Mucosa of descending colon (tissue), 3 donors: ENCODE data around the gene PXMP2. TPM values are rescaled to one million over a fixed set of nuclear protein-coding genes. Genes with fewer than 3 reads are reported as not detected.

Experiments used
- ATAC-seq: fragments of 200-7000 bp; cut with Tn5 transposase; one replicate; pipeline ENCODE4 v1.9.1; 2020; ENCODE audit warnings: mild to moderate bottlenecking, moderate library complexity
- DNase-seq, 3 donors: peaks; one replicate each; pipeline ENCODE4 v3.0.0-alpha.2; 2020
- H3K36me3 ChIP-seq: fragments of 200-600 bp; one replicate; pipeline ENCODE4 v1.8.0; 2021; ENCODE audit warnings: low read depth, mild to moderate bottlenecking
- H3K4me1 ChIP-seq: fragments of 200-600 bp; one replicate; pipeline ENCODE4 v1.8.0; 2021; ENCODE audit warnings: low read depth, mild to moderate bottlenecking
- H3K4me3 ChIP-seq: fragments of 200-600 bp; one replicate; pipeline ENCODE4 v1.8.0; 2021; ENCODE audit warnings: mild to moderate bottlenecking
- H3K9me3 ChIP-seq: fragments of 200-600 bp; one replicate; pipeline ENCODE4 v1.8.0; 2021; ENCODE audit warnings: mild to moderate bottlenecking
- CTCF ChIP-seq: fragments of 200-600 bp; IDR thresholded peaks from one replicate; pipeline ENCODE4 v1.8.0; 2022; ENCODE audit warnings: antibody characterized with exemption, mild to moderate bottlenecking
- intact Hi-C, 2 donors: fragments of 100-400 bp; cut with DNase I in 1 of 2; cut with micrococcal nuclease in 1 of 2; formaldehyde crosslinking; loops; one replicate each; pipeline versions ENCODE4 v1.11.0 to v1.11.1; 2022; cut with DNase I, micrococcal nuclease
- total RNA-seq, 3 donors: library from RNA; stranded (reverse); fragmentation: NEBNext Ultra II Directional in 2 of 3; extraction: Animal tissue kit (Norgen Biotek cat#: 25700) in 2 of 3; gene quantifications; one replicate each; pipeline versions ENCODE4 v1.2.1 to v1.2.4, GENCODE V29; 2021 to 2023
- donor health status: DM: no; HTN: no; CAD: no; lungs with moderate emphysema.
- donor health status: DM: no; HTN: no; CAD: no.
- donor health status: DM: no; HTN: yes; CAD: no.

PXMP2 gene
- total RNA-seq, 3 donors from 2014 or later, result 52.1 to 141 (median 66.3) TPM

DNA sequence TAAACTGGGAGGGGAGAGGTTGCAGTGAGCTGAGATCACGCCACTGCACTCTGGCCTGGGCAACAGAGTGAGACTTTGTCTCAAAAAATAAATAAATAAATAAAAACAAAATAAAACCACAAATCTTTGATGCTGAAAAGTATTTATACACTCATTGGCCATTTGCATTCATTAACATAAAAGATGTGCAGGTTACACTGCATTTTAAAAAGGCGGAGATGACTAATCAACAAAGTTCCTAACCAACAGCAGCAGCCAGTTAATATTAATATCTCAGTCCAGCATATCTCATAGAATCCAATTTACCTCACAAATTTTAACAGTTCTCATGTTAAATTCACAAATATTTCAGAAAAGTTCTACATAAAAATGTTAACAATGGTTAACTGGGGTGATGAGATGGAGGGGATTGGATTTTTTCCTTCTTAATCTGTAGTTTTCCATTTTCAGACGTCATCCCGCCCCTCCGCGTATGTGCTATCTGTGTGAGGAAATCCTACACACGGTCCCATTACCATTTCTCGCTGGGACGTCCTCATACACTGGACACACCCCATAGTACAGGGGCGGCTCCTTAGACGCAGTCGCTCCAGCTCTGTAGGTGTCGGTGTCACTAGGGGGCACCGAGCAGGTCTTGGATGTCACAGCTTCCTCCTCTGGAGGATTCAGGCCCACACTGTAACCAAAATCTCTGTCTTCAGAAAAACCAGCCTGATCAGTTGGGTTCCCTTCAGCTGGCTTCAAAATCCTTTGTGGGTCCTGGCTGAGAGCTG lies 67.0 kb downstream of the PXMP2 start:
- intact Hi-C loops, result no loop called here
- TF ChIP-seq CTCF, result no peak
- Histone ChIP-seq H3K4me1 (no peaks in the 10 kb centered on the region), H3K36me3 (peaks cover 5% of the 10 kb centered on the region), H3K4me3 (no peak overlapping the region), H3K9me3 (no peaks in the 10 kb centered on the region)
- ATAC-seq (no peak), DNase-seq (no peak)

Other genes with a start within 250 kb of the PXMP2 start
- 10 to 100 TPM; 54.7 to 68.5 (median 55.6) TPM for gene FBRSL1, start 197.4 kb upstream of the PXMP2 start, total RNA-seq
- gene LRCOL1, start 77.0 kb upstream of the PXMP2 start, total RNA-seq, result not detected
- 1 to 10 TPM in 1 of 3 donors, under 1 TPM in 2; 0.19 to 1.4 (median 0.32) TPM for gene P2RX2, start 68.8 kb upstream of the PXMP2 start, total RNA-seq
- gene POLE, start 245 bp upstream of the PXMP2 start, total RNA-seq, result 10 to 100 TPM; 45.0 to 72.2 (median 55.1) TPM
- 10 to 100 TPM; 25.5 to 38.9 (median 30.9) TPM for gene PGAM5, start 23.3 kb downstream of the PXMP2 start, total RNA-seq
- 10 to 100 TPM; 48.3 to 60.7 (median 52.5) TPM for gene ANKLE2, start 74.2 kb downstream of the PXMP2 start, total RNA-seq
- 10 to 100 TPM; 71.6 to 91.0 (median 89.6) TPM for gene GOLGA3, start 141.3 kb downstream of the PXMP2 start, total RNA-seq
- gene CHFR, start 200.0 kb downstream of the PXMP2 start, total RNA-seq, result 10 to 100 TPM; 50.6 to 65.9 (median 50.7) TPM